GM21423 (cell line): Measurements from ENCODE around the gene SAP30L.

ENCODE experiments used
- ATAC-seq: cut with Tn5 transposase; IDR thresholded peaks from one replicate; pipeline ENCODE4 v1.9.1; 2021; ENCODE audit warnings: mild to moderate bottlenecking, moderate library complexity; ENCODE audit not compliant: unreplicated experiment

SAP30L gene

GRCh38 chr5:154418344-154418820 is 27.4 kb upstream of the SAP30L start:
- ATAC-seq: no peak

GRCh38 chr5:154419236-154419635 is 26.6 kb upstream of the SAP30L start:
- no peak for ATAC-seq

- no peak for ATAC-seq
Measured at GRCh38 chr5:154421868-154422267, 23.9 kb upstream of the SAP30L start.

GRCh38 chr5:154422298-154422697 is 23.5 kb upstream of the SAP30L start:
- ATAC-seq: no peak

GRCh38 chr5:154428208-154428607 is 17.6 kb upstream of the SAP30L start:
- ATAC-seq: no peak

GRCh38 chr5:154429341-154429740 is 16.5 kb upstream of the SAP30L start:
- ATAC-seq: no peak

GRCh38 chr5:154430466-154430865 is 15.3 kb upstream of the SAP30L start:
- ATAC-seq: no peak

- no peak for ATAC-seq
Measured at GRCh38 chr5:154430961-154431630, 14.7 kb upstream of the SAP30L start.

- ATAC-seq: no peak
Measured at GRCh38 chr5:154435226-154435625, 10.6 kb upstream of the SAP30L start.

- no peak for ATAC-seq
Measured at GRCh38 chr5:154437281-154437965, 8.4 kb upstream of the SAP30L start.

GRCh38 chr5:154440540-154440939 is 5.3 kb upstream of the SAP30L start:
- ATAC-seq: no peak

GRCh38 chr5:154442801-154443200 is 3.0 kb upstream of the SAP30L start:
- no peak for ATAC-seq

- no peak for ATAC-seq
Measured at GRCh38 chr5:154444556-154445421, 1.0 kb upstream of the SAP30L start.

GRCh38 chr5:154446195-154447088 is 645 bp downstream of the SAP30L start:
- ATAC-seq: peak; percentile 21

- no peak for ATAC-seq
Measured at GRCh38 chr5:154447089-154447725, 1.4 kb downstream of the SAP30L start.

- no peak for ATAC-seq
Measured at GRCh38 chr5:154449786-154450185, 4.0 kb downstream of the SAP30L start.

GRCh38 chr5:154451957-154452356 is 6.2 kb downstream of the SAP30L start:
- ATAC-seq: no peak

GRCh38 chr5:154455585-154455984 is 9.8 kb downstream of the SAP30L start:
- ATAC-seq: no peak

- ATAC-seq: no peak
Measured at GRCh38 chr5:154456540-154456939, 10.7 kb downstream of the SAP30L start.

- no peak for ATAC-seq
Measured at GRCh38 chr5:154459015-154459414, 13.2 kb downstream of the SAP30L start.
